Cerebellar cortex (tissue), 1 donor: ENCODE measurements around the gene TFEB.

Experiments
- DNase-seq: peaks from one replicate; pipeline ENCODE4 v3.0.0-alpha.2; 2015; ENCODE audit warnings: low spot score

The TFEB gene

GRCh38 chr6:41638935-41639808 is 96.2 kb downstream of the TFEB start:
- DNase-seq: no peak

GRCh38 chr6:41638002-41638934 is 97.1 kb downstream of the TFEB start, which contains the start of gene MDFI:
MDFI (plus strand) TSS chr6:41638468; CDS start chr6:41638750, 282 bp downstream.
- no peak for DNase-seq

DNA sequence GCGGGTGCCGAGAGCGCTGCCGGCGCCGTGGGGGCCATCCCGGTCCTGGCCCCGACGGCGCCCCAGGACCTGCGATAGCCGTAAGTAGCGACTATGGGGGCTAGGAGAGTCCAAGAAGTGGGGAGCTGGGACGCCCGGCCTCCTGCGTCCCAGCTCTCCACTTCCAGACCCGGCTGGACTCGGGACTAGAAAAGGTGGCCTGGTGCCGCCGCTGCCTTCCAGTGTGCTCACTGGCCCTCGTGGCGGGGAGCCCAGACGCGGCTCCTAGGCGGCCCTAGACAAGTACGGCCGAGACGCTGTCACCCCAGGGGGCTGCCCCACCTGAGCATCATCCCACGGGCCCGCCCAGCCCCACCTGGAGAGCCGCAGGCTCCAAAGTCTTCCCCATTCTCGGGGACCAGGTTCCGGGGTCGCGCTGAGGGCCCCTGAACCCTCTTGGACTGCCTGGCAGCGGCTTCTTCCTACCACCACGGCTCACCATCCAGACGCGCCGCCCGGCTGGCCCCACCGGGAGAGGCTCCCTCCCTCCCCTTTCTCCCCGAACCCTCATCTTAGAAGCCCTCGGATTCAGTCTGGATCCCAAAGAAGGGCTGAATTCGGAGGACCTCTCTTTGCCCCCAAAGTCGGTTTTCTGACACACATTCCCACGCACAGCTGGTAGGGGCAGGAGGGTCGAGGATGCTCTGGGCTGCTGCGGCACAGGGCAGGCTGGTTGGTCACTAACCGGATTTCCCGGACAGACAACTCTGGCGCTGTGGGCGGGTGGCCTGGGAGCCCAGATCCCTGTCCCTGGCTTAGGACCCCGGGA is 98.0 kb downstream of the TFEB start:
- DNase-seq: no peak

DNA sequence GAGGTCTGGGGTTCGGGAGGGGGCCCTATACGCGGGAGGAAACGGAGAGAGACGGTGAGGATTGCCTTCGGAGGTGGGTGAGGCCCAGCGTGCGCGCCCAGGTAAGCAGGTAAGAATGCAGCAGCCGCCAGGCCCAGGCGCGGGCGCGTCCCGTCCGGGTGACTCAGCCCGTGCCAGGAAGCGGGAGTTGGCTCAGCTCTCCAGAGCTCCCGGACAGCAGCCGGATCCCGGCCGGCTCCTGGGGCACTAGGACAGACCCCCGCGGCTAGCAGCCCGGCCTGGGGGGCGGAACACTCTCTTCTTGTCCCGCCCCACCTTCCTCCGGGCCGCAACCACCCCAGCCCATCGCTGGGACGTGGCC is 98.6 kb downstream of the TFEB start:
- DNase-seq: no peak

DNA sequence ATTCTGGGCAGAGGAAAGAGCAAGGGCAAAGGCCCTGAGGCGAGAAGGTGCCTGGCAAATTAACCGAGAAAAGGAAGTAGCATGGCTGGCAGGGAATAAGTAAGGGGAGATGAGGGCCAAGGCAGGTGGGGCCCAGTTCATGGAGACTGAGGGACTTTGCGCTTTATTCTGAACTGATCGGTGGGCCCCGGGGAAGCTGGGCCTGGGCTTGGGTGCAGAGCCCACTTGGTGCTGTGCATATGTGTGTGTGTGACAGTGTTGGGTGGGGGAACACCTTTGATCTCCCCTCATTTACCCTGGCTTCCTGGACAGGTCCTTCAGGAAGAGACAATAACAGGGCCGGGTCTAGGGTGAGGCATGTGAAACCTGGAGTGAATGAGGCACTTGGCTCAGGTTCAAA is 100.0 kb downstream of the TFEB start:
- DNase-seq: no peak

GRCh38 chr6:41634657-41635056 is 100.8 kb downstream of the TFEB start:
- no peak for DNase-seq
